GM12872 (cell line): ENCODE measurements around the gene LTF.

Experiments
- CTCF ChIP-seq: IDR thresholded peaks from 3 replicates; pipeline ENCODE4 v1.5.1; 2011; ENCODE audit warnings: low read depth, mild to moderate bottlenecking, low read length, moderate library complexity; ENCODE audit not compliant: insufficient read depth

The LTF gene

GRCh38 chr3:46463868-46464241 lies 850 bp downstream of the LTF start:
- TF ChIP-seq CTCF, result no peak

- no peak for TF ChIP-seq CTCF
Measured at GRCh38 chr3:46463120-46463867, 1.4 kb downstream of the LTF start.

GRCh38 chr3:46462511-46462910 lies 2.2 kb downstream of the LTF start:
- no peak for TF ChIP-seq CTCF

GRCh38 chr3:46462111-46462510 lies 2.6 kb downstream of the LTF start:
- no peak for TF ChIP-seq CTCF

- no peak for TF ChIP-seq CTCF
Measured at GRCh38 chr3:46460051-46460450, 4.7 kb downstream of the LTF start.

GRCh38 chr3:46456118-46456517 lies 8.6 kb downstream of the LTF start:
- TF ChIP-seq CTCF, result no peak

- no peak for TF ChIP-seq CTCF
Measured at GRCh38 chr3:46455231-46456115, 9.2 kb downstream of the LTF start.
